Measurements from ENCODE around the gene AOC3. TPM values are rescaled to one million over a fixed set of nuclear protein-coding genes. Genes with fewer than 3 reads are reported as not detected.

The AOC3 gene
- total RNA-seq, 1 experiment from 2014 or later: 2.8 TPM

DNA sequence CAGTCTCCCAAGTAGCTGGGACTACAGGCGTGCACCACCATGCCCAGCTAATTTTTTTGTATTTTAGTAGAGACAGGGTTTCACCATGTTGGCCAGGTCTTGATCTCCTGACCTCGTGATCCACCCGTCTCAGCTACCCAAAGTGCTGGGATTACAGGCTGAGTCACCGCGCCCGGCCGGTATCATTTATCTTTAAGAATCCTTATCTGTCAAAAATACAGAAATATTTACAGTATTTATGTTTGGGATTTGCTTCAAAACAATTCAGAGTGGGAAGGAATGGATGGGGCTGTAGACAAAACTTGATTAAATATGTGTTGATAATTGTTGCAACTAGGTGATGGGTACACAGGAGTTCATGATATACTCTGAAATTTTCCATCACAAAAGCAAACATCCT, 29.8 kb upstream of the AOC3 start:
- Mint-ChIP-seq H3K9me3 (no peaks in the 10 kb centered on the region), H3K4me1 (peaks cover 6 to 7% of the 10 kb centered on the region in 2 experiments), H3K27ac (no peak overlapping the region), H3K36me3 (ENCODE audit: insufficient read depth in 1 of 3, low read depth in 3 of 3) (peaks cover 19 to 57% (median 40%) of the 10 kb centered on the region in 3 experiments), H3K27me3 (ENCODE audit: low read depth) (no peaks in the 10 kb centered on the region; the same call in 1 of the 2 replicates), H3K4me3 (no peak overlapping the region)
- Histone ChIP-seq H3K4me2 (ENCODE audit: insufficient read depth, insufficient read length, low read length) (no peak overlapping the region), H4K91ac (ENCODE audit: insufficient read length, low read depth, low read length) (no peak overlapping the region), H3K4me1 (ENCODE audit: insufficient read depth, low read length) (no peaks in the 10 kb centered on the region), H4K5ac (ENCODE audit: insufficient read length, low read depth, low read length) (no peak overlapping the region), H2BK20ac (ENCODE audit: low read depth, low read length, poor library complexity, severe bottlenecking) (no peak overlapping the region), H3K79me2 (ENCODE audit: insufficient read depth, low read length) (peaks cover 3% of the 10 kb centered on the region; the same call in 1 of the 2 replicates), H3K9me3 (ENCODE audit: control insufficient read depth, low read depth, low read length) (no peaks in the 10 kb centered on the region), H3K18ac (ENCODE audit: insufficient read length, low read depth, low read length) (no peak overlapping the region), H3K27ac (ENCODE audit: insufficient read length, low read depth, low read length) (no peak overlapping the region), H4K20me1 (ENCODE audit: control insufficient read depth, insufficient read depth, insufficient read length) (no peaks in the 10 kb centered on the region), H3K79me1 (ENCODE audit: insufficient read depth, low read depth, low read length, poor library complexity, severe bottlenecking) (no peaks in the 10 kb centered on the region), H3K23ac (ENCODE audit: insufficient read length, low read depth, low read length) (no peak overlapping the region), H3T11ph (ENCODE audit: low read length) (no peak overlapping the region), H2AK5ac (ENCODE audit: insufficient read length, low read length) (no peak overlapping the region), H3K4ac (ENCODE audit: low read depth, low read length) (no peak overlapping the region), H3K14ac (ENCODE audit: insufficient read depth, low read length) (no peak overlapping the region), H2BK15ac (ENCODE audit: low read depth, low read length) (no peak overlapping the region), H3K56ac (ENCODE audit: insufficient read length, low read depth, low read length) (no peak overlapping the region), H3K23me2 (ENCODE audit: insufficient read length, low read depth, low read length, poor library complexity, severe bottlenecking) (peaks cover 6% of the 10 kb centered on the region), H2BK12ac (ENCODE audit: insufficient read length, low read depth, low read length) (no peak overlapping the region), H2AFZ (ENCODE audit: low read length) (no peak overlapping the region), H2BK120ac (ENCODE audit: low read depth, low read length, poor library complexity, severe bottlenecking) (no peak overlapping the region), H2BK5ac (ENCODE audit: insufficient read length, low read length) (no peak overlapping the region), H3K9ac (ENCODE audit: extremely low read depth, insufficient read length, low read length) (no peak overlapping the region), H3K27me3 (ENCODE audit: insufficient read depth, low read length) (no peaks in the 10 kb centered on the region), H4K8ac (replicated peaks; ENCODE audit: insufficient read length, low read depth, low read length) (no peak overlapping the region)
- WGBS (ENCODE audit: extremely low coverage, insufficient read length, low lambda C conversion rate): no CpG with 5 or more reads among the region's 7 CpGs
- TF ChIP-seq, protein P1, sequence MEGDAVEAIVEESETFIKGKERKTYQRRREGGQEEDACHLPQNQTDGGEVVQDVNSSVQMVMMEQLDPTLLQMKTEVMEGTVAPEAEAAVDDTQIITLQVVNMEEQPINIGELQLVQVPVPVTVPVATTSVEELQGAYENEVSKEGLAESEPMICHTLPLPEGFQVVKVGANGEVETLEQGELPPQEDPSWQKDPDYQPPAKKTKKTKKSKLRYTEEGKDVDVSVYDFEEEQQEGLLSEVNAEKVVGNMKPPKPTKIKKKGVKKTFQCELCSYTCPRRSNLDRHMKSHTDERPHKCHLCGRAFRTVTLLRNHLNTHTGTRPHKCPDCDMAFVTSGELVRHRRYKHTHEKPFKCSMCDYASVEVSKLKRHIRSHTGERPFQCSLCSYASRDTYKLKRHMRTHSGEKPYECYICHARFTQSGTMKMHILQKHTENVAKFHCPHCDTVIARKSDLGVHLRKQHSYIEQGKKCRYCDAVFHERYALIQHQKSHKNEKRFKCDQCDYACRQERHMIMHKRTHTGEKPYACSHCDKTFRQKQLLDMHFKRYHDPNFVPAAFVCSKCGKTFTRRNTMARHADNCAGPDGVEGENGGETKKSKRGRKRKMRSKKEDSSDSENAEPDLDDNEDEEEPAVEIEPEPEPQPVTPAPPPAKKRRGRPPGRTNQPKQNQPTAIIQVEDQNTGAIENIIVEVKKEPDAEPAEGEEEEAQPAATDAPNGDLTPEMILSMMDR (conservative IDR thresholded peaks at IDR 0.05): no peak
- DNase-seq: no peak

Measured in H9 (cell line).